RKO (cell line): Measurements from ENCODE around the gene SPPL3.

Source experiments
- DNase-seq: peaks from one replicate; pipeline ENCODE4 v3.0.0-alpha.2; 2016; ENCODE audit warnings: low spot score

SPPL3 gene

GRCh38 chr12:120721866-120722265 is 182.3 kb downstream of the SPPL3 start:
- DNase-seq, result no peak

DNA sequence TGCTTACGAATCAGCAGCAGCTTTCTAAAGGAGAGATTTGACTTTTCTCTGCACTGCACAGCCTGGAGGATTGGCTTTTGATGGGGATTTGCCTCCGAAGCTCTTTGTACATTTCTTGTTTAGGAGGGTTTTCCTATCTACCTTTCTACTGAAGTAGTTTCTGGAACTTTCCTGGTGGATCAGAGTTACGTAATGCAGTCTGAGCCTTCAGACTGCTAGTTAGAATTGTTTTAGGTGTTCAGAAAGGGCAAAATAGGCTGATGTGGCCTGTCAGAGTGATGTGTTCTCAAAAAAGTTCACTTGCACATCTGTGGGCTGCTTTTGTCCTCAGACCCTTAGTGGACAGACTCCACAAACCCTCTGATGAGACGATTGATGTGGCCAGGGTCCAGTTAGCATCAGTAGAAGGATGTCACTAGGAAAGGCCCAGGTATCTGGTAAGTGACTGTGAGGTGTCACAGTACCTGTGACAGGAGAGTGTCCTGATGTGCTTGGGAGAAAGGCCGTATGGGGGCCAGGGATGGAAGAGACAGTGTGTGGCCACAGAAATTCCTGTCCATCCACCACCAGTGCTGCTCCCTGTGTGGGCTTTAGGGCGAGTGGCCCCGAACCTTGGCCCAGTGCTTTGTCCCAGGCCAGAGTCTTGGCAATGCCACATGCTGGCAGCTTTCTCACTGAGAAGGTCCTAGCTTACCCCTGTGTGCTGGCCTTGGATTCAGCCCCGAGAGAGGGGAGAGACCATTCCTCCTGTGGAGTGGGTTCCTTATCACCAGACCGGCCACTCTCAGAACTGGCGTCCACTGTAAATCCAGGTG is 183.0 kb downstream of the SPPL3 start:
- DNase-seq, result no peak

- peak; percentile 57 for DNase-seq
These were observed 183.7 kb downstream of the SPPL3 start for GRCh38 chr12:120720234-120720986.

GRCh38 chr12:120719496-120720233 is 184.5 kb downstream of the SPPL3 start:
- DNase-seq, result no peak

DNA sequence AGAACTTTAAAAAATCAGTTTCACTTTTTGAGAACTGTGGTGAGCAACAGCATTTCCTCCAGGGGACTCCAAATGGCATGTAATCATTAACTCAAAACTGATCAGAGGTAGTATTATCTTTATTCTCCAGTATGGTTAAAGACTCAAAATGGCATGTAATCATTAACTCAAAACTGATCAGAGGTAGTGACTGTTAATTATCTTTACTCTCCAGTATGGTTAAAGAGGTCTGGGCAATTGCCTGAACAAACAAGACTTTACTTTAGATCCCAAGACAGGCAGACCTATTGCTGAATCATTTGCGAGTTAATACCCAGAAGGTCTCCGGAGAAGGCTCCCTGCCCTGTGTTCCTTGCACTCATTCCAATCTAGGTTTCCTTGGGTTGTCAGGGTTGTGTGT is 185.1 kb downstream of the SPPL3 start:
- no peak for DNase-seq

DNA sequence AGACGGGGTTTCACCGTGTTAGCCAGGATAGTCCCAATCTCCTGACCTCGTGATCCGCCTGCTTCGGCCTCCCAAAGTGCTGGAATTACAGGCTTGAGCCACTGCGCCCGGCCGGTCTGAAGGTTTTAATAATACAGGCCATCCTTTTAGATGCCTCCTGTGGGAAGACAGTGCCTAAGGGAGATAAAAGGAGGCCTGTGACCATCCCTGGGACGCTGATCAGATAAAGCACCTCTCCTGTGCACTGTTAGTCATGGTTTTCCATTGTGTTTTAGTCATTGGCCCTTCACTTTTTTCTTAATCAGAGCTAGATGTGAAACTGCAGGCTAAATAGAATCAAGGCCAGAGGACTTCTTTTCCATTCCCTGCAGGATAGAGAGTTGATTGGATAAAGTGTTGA is 186.1 kb downstream of the SPPL3 start:
- DNase-seq, result no peak

DNA sequence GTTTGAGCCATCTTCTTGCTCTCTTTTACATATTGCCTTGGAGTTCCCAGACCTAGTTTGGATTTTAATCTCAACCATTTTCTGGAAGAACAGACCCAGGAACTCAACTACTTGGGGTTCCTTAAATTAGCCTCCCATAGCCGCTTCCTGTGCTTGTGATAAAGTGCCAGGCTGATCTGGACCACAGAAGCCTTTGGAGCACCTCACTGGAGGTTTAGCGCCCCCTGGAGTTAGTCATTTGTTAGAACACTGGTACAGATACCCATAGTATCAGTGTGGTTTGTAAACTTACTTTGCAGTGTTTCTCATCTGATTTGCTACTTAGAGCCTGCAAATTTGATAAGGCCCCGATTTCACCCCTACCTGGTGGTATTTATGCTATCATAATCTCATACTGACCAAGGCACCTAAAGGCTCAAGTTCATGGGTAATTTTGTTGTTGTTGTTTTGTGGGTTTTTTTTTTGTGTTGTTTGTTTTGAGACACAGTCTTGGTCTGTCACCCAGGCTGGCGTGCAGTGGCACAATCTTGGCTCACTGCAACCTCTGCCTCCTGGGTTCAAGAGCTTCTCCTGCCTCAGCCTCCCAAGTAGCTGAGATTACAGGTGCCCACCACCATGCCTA is 190.2 kb downstream of the SPPL3 start:
- DNase-seq, result peak; percentile 90

DNA sequence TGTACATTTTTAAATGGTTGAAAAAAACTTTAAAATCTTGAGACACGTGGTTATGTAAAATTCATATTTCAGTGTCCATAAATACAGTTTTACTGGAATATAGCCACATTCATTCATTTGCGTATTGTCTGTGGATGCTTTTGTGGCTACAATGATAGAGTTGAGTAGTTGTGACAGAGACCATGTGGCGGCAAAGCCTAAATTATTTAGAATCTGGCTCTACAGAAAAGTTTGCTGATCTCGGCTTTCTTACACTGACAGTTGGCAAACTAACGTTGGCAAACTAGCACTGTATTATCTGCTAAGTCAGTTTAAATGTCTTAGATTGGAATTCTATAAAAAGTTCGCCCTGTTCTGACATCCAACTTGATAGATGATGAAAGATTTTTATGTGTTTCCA is 191.5 kb downstream of the SPPL3 start:
- DNase-seq, result no peak
